Activated T-helper 17 cell treated with anti-CD3 and anti-CD28 coated beads, Interleukin-2, amount 50 U/mL, for 72 hours (primary cell): ENCODE data around the gene FCRL2. TPM values are rescaled to one million over a fixed set of nuclear protein-coding genes. Genes with fewer than 3 reads are reported as not detected.

Experiments used
- ATAC-seq: fragments of 150-1000 bp; cut with Tn5 transposase; replicated peaks from 2 replicates; pipeline ENCODE4 v1.10.0; 2021; ENCODE audit warnings: mild to moderate bottlenecking, moderate library complexity
- H3K27ac Mint-ChIP-seq: one replicate; pipeline ENCODE4 v1.8.0; 2022; ENCODE audit warnings: mixed read lengths
- H3K27me3 Mint-ChIP-seq: one replicate; pipeline ENCODE4 v1.8.0; 2022; ENCODE audit warnings: mixed read lengths
- H3K36me3 Mint-ChIP-seq: one replicate; pipeline ENCODE4 v1.8.0; 2022; ENCODE audit warnings: low read depth, mild to moderate bottlenecking, mixed read lengths
- H3K4me1 Mint-ChIP-seq: one replicate; pipeline ENCODE4 v1.8.0; 2022; ENCODE audit warnings: mixed read lengths
- H3K4me3 Mint-ChIP-seq: one replicate; pipeline ENCODE4 v1.8.0; 2022; ENCODE audit warnings: mild to moderate bottlenecking, mixed read lengths
- H3K9me3 Mint-ChIP-seq: one replicate; pipeline ENCODE4 v1.8.0; 2022; ENCODE audit warnings: mixed read lengths
- total RNA-seq, 2 donors: library from RNA; stranded (reverse); gene quantifications; one replicate each; pipeline ENCODE4 v1.2.3, GENCODE V29; 2022

FCRL2 gene
- total RNA-seq, 2 donors from 2014 or later, result not detected

DNA sequence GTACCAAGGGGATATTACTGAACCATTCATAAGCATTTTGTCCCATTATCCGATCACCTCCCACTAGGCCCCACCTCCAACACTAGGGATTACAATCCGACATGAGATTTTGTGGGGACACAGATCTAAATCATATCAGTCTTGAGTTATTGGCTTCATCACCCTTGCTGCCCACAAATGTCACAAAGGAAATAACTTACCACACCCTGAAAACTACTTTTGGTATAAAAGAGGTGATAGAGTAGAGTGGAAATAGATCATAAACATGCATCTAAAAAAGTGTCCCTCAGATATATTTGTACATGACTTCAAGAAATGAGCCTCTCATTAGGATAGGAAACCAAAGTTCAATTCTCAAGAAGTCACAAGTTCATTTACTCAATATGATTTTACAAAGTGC, 53.8 kb downstream of the FCRL2 start:
- Mint-ChIP-seq H3K27ac (no peak overlapping the region), H3K4me1 (no peaks in the 10 kb centered on the region), H3K27me3 (peaks cover 23% of the 10 kb centered on the region), H3K36me3 (no peaks in the 10 kb centered on the region), H3K4me3 (no peak overlapping the region), H3K9me3 (peaks cover 8% of the 10 kb centered on the region)
- ATAC-seq, result no peak

DNA sequence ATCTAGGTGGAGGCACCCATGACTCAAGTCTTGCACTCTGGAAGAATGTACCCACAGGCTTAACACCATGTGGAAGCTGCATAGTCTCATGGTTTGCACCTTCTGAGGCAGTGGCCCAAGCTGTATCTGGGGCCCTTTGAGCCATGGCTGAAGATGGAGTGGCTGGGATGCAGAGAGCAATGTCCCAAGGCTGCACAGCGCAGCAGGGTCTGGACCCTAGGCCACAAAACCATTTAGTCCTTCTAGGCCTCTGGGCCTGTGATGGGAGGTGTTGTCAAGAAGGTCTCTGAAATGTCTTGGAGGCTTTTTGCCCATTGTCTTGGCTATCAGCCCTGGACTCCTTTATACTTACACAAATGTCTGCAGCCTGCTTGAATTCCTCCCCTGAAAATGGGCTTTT, 54.9 kb downstream of the FCRL2 start:
- Mint-ChIP-seq H3K4me3 (no peak overlapping the region), H3K9me3 (peaks cover 8% of the 10 kb centered on the region), H3K4me1 (no peaks in the 10 kb centered on the region), H3K27ac (no peak overlapping the region), H3K27me3 (peaks cover 18% of the 10 kb centered on the region), H3K36me3 (no peaks in the 10 kb centered on the region)
- no peak for ATAC-seq

DNA sequence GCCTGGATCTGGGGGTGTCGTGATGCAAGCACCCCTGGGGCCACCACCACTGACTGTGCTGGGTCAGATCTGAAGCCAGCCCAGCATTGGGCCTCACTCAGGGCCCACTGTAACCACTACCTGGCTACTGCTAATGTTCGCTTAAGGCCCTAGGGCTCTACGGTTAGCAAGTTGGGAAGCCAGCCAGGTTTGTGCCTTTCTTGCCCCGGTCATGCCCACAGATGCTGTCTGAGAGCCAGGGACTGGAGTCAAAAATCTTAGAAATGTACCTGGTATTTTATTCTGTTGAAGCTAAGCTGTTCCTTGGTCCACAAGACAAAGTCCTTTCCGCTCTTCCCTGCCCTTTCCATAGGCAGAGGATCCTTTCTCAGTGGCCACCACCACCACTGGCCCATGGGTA, 61.2 kb downstream of the FCRL2 start:
- Mint-ChIP-seq H3K4me3 (no peak overlapping the region), H3K9me3 (peaks cover 1% of the 10 kb centered on the region), H3K4me1 (no peaks in the 10 kb centered on the region), H3K27me3 (peaks cover 10% of the 10 kb centered on the region), H3K36me3 (no peaks in the 10 kb centered on the region), H3K27ac (no peak overlapping the region)
- no peak for ATAC-seq

DNA sequence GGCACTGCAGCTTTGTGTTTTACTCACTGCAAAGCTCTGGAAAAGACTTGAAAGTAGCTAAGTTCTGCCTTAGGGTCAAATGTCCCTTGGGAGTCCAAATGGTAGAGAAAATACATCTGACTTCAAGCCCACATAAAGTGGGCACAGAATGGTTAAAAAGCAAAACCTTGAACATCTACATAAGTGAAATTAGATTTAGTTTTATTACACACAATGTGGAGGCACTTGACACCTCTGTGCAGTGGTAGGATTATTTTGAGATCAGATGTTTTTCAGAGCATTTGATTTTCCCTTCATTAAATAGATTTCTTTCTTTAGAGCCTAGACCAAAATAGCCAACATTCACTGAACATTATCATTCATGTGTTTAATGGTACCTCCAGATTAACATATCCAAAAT, 65.1 kb downstream of the FCRL2 start:
- Mint-ChIP-seq H3K36me3 (no peaks in the 10 kb centered on the region), H3K27ac (no peak overlapping the region), H3K9me3 (no peaks in the 10 kb centered on the region), H3K4me3 (no peak overlapping the region), H3K27me3 (peaks cover 3% of the 10 kb centered on the region), H3K4me1 (no peaks in the 10 kb centered on the region)
- no peak for ATAC-seq

DNA sequence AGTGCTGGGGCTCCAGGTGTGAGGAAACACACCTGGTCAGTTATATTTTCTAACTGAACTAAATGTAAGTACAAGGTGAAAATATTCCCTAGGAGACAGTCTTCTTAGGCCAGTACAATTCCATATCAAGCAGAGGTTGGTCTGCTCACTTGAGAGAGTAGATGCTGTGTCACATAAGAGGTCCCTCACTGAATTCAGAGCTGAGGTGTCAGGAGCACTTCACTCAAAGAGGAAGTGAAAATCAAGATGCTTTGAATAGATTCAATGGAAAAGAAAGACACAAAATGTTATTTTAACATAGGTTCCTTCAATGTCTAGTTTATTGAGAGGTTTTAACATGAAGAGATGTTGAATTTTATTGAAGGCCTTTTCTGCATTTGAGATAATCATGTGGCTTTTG, 72.1 kb downstream of the FCRL2 start:
- Mint-ChIP-seq H3K27me3 (peaks cover 19% of the 10 kb centered on the region), H3K36me3 (no peaks in the 10 kb centered on the region), H3K27ac (no peak overlapping the region), H3K4me1 (no peaks in the 10 kb centered on the region), H3K4me3 (no peak overlapping the region), H3K9me3 (no peaks in the 10 kb centered on the region)
- no peak for ATAC-seq

DNA sequence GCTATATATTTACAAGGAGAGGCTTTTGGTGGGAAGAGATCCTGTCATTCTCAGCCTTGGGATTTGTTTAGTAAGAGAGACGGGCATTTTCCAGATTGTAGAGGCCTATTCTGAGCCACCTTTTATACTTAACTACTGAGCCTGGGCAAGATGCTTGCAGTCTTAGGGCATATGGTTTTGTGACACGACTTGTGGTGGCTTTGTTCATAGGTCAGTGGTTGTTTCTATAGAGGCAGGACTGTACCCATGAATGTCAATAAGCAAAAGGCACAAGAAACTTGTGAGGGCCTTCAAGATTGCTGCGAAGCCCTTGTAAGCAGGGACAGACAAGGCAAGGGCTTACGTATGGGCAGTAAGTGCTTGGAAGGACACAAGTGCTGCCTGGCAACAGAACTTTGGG, 73.0 kb downstream of the FCRL2 start:
- no peak overlapping the region for H3K27ac Mint-ChIP-seq
- H3K4me3 Mint-ChIP-seq, result no peak overlapping the region
- peaks cover 27% of the 10 kb centered on the region for H3K27me3 Mint-ChIP-seq
- no peaks in the 10 kb centered on the region for H3K4me1 Mint-ChIP-seq
- H3K36me3 Mint-ChIP-seq, result no peaks in the 10 kb centered on the region
- ATAC-seq, result no peak
- H3K9me3 Mint-ChIP-seq, result no peaks in the 10 kb centered on the region

DNA sequence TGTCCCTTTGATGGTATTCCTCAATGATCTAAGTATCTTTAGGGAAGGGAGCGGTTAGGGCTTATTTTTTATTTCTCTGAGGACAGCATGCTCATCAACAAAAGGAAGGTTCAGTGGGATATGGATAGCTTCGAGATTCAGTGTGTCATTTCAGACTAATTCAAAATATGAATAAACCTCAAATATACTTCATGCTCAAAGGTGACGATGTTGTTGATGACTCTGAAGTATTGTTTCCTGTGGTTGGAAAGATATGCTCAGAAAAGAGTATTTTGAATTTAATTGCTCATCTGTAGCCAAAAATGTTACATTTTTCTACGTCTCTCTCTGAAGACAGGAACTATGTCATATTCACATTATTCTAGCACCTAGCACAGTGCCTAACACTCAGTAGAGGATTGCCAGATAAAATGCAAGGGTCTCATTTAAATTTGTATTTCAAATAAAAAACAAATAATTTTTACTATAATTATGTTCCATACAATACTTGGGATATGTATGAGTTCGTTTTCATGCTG, 74.6 kb downstream of the FCRL2 start:
- no peaks in the 10 kb centered on the region for H3K9me3 Mint-ChIP-seq
- H3K4me3 Mint-ChIP-seq, result no peak overlapping the region
- H3K27ac Mint-ChIP-seq, result no peak overlapping the region
- no peaks in the 10 kb centered on the region for H3K36me3 Mint-ChIP-seq
- H3K4me1 Mint-ChIP-seq, result no peaks in the 10 kb centered on the region
- peaks cover 40% of the 10 kb centered on the region for H3K27me3 Mint-ChIP-seq
- ATAC-seq, result no peak

DNA sequence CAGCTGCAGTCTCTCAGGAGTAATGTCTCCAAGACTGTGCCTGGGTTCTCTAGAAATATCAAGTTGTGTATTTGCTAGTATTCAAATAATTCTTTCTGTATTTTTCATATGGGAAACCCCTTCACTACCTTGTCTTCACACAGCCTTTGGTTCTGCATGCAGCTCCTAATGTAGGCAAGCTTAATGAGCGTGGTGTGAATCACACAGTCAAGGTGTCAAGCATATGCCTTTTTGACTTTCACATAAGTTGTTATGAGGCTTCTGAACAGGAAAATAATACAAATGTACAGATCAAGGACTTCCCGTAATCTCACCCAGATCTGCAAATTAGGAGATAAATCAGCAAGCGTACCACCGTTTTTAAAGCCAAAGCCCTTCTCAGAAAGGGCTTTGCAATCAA, 76.2 kb downstream of the FCRL2 start, which contains the start of gene FCRL3:
TSS of gene FCRL3 (minus strand) at position 38 of the 400 bp plus-strand sequence. CDS start 280 bp downstream, outside the sequence.
- Mint-ChIP-seq H3K27ac (no peak within 1 kb of the TSS), H3K4me1 (no peaks in the 10 kb centered on the region), H3K27me3 (peaks cover 43% of the 10 kb centered on the region), H3K4me3 (no peak within 1 kb of the TSS), H3K36me3 (no peaks in the 10 kb centered on the region), H3K9me3 (no peaks in the 10 kb centered on the region)
- peak; percentile 54 for ATAC-seq

DNA sequence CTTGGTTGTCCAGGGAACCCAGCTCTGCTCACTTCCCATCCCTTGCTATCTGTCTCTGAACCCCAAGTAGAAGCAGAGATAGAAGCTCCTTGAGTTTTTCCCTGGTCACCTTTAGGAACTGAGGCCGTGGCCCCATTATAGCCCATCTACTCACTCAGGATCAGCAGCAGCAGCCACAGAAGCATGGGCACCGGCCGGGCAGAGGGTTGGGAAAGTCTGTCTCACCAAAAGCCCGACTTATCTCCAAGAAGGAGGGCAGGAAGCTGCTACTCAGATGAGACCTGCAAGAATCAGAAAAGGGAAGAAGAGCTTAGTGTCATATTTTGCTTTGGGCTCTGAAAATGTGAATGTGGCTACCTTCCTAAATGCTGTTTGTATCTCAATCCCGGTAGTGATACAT, 76.6 kb downstream of the FCRL2 start:
- Mint-ChIP-seq H3K27me3 (peaks cover 43% of the 10 kb centered on the region), H3K9me3 (no peaks in the 10 kb centered on the region), H3K4me1 (no peaks in the 10 kb centered on the region), H3K36me3 (no peaks in the 10 kb centered on the region), H3K27ac (no peak overlapping the region), H3K4me3 (no peak overlapping the region)
- ATAC-seq, result no peak

DNA sequence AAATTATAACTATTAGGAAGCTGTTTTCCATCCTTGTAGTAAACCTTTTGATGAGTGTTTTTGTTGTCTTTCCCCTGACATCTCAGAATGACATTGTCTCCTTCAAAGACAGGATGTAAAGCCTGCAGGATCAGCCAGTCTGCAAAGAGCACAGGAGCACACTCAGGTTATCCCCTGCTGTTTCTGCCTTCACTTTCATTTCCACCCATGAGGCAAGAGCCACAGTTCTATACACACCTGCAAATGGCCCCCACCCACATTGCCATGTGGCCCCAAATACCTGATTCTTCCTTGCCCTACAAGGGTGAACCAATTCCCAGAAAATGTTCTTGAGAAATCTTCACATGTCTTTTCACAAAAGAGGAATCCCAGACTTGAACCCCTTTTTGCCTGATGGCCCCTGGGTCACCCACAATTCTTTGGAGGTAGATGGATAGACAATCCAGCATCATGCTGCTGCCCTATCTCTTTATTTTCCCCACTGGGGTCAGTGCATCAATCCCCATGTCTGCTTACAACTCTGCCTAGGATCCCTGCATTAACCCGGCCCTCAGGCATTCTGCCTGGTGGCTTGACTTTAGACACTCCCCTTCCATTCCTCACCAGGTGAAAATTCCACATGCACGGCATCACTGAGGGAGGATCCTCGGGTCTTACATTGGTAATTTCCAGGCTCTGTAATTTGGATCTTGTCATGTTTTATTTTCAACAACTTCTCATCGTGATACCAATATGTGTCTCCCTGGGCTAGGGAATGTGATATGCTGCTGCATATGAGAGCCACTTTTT, 79.0 kb downstream of the FCRL2 start:
- no peaks in the 10 kb centered on the region for H3K9me3 Mint-ChIP-seq
- H3K4me1 Mint-ChIP-seq, result no peaks in the 10 kb centered on the region
- no peaks in the 10 kb centered on the region for H3K36me3 Mint-ChIP-seq
- peaks cover 46% of the 10 kb centered on the region for H3K27me3 Mint-ChIP-seq
- no peak overlapping the region for H3K27ac Mint-ChIP-seq
- ATAC-seq, result no peak
- H3K4me3 Mint-ChIP-seq, result no peak overlapping the region

DNA sequence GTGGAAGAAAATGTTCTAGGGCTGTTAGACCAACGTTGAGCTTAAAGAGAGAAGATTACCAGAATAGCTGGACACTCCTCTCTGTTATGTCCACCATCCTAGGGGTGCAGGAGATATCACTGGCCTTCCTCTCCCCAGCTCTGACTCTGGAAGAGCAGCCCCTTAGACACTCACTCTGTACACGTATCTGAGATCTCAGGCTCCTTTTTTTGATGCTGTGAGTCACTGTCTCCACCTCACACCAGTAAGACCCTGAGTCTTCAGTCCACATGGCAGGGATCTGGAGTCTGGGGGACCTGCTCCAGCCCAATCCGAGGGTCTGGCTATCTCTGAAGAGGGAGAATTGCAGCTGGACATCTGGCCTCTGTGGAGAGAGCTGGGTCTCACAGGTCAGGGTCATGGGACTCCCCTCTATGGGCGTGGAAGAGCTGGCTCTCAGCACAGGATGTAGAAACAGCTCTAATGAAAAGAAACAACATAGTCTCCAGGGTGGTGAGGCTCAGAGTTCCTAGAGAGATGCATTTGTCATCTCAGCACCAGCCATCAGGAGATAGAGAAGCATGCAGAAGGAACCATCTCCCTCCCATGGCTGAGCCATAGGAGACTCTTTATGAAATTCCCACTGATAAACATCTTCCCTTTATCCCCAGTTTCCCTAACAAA, 79.8 kb downstream of the FCRL2 start:
- Mint-ChIP-seq H3K36me3 (no peaks in the 10 kb centered on the region), H3K9me3 (no peaks in the 10 kb centered on the region), H3K27me3 (peaks cover 43% of the 10 kb centered on the region), H3K27ac (no peak overlapping the region), H3K4me1 (no peaks in the 10 kb centered on the region), H3K4me3 (no peak overlapping the region)
- ATAC-seq, result peak; percentile 6

Other genes starting within 250 kb of the FCRL2 start
- not detected for gene FCRL5, start 224.6 kb downstream of the FCRL2 start, total RNA-seq
- not detected for gene FCRL4, start 179.0 kb downstream of the FCRL2 start, total RNA-seq
- gene FCRL3, start 76.4 kb downstream of the FCRL2 start, total RNA-seq, result 1 to 10 TPM in 1 of 2 donors, under 1 TPM in 1; 0.41 to 1.1 TPM
- gene FCRL1, start 43.0 kb upstream of the FCRL2 start, total RNA-seq, result not detected
- not detected for gene CD5L, start 64.7 kb upstream of the FCRL2 start, total RNA-seq
- gene KIRREL1, start 216.5 kb upstream of the FCRL2 start, total RNA-seq, result under 1 TPM in 1 of 2 donors, not detected in 1; 0.08 TPM